Measurements from ENCODE around the gene KCNH3. TPM values are rescaled to one million over a fixed set of nuclear protein-coding genes. Genes with fewer than 3 reads are reported as not detected.

KCNH3 gene
- total and polyA plus RNA-seq, 7 donors = 0.04 to 0.32 (median 0.05) TPM; not detected in 3

DNA sequence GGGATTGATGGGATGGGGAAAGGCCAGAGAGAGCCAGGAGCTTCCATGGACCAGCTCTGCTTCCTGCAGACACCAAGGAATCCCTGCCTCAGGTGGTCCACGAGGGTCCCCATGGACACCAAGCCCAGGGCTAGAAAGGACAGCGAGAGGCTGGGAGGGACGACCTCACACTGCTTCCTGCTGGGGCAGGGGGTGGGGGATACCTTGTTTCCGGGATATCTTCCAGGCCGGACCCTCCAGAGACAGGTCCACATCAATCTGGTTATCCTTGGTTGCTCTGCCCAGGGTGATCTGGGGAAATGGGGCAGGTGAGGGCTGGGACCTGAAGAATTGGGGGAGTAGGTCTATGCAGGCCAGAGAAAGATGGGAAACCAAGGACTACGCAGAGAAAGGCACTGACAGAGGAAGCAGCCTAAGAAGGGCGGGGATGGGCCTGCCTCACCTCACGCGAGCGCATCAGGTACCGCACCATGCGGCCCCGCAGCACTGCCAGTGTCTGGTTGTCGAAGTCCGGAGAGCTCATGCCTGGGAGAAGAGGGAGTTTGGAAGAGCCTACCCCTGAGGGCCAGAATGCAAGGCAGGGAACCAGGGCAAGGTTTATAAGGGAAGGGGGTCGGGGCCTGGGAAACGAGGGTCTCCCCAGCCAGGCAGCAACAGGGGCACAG lies 20.3 kb downstream of the KCNH3 start:
- no peak overlapping the region for H3K4me3 ChIP-seq
- H3K27ac ChIP-seq = no peak overlapping the region
- TF ChIP-seq, protein P1, sequence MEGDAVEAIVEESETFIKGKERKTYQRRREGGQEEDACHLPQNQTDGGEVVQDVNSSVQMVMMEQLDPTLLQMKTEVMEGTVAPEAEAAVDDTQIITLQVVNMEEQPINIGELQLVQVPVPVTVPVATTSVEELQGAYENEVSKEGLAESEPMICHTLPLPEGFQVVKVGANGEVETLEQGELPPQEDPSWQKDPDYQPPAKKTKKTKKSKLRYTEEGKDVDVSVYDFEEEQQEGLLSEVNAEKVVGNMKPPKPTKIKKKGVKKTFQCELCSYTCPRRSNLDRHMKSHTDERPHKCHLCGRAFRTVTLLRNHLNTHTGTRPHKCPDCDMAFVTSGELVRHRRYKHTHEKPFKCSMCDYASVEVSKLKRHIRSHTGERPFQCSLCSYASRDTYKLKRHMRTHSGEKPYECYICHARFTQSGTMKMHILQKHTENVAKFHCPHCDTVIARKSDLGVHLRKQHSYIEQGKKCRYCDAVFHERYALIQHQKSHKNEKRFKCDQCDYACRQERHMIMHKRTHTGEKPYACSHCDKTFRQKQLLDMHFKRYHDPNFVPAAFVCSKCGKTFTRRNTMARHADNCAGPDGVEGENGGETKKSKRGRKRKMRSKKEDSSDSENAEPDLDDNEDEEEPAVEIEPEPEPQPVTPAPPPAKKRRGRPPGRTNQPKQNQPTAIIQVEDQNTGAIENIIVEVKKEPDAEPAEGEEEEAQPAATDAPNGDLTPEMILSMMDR (IDR thresholded peaks at IDR 0.05) = no peak
- H3K4me1 ChIP-seq = peaks cover 2% of the 10 kb centered on the region
- WGBS, 3 donors = 92 to 95% (median 93%) methylated on average over 17 of the region's 17 CpGs
- no peaks in the 10 kb centered on the region for H3K27me3 ChIP-seq (ENCODE audit: insufficient read depth in 3 of 3, low read length in 2 of 3)
- DNase-seq (peak in 1 of 2 donors; percentile 23), ATAC-seq (no peak)
- H3K9me3 ChIP-seq = no peaks in the 10 kb centered on the region
- H3K36me3 ChIP-seq (ENCODE audit: insufficient read depth in 1 of 2, low read depth in 1 of 2) = peaks cover 7 to 88% of the 10 kb centered on the region in 2 donors
- intact Hi-C loops (cut with DNase I) = no loop called here

DNA sequence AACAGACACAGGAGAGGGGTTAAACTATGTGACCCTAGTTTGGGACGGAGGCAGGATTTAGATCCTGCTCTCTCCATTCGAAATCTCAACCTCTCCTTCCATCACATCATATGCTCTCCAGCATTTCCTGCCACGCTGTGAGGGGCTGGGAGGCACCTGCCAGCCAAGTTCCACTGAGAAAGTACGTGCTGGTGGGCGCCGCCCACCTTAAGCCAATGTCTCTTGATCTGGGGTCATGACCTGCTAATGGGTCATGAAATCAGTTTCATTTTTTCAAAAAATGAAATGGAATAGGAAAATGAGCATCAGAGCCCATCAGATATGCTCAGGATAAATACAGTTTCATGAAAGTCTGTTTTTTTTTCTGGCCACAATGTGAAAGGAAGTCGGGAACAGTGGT lies 21.9 kb downstream of the KCNH3 start:
- no peak for ATAC-seq
- H3K4me1 ChIP-seq = peaks cover 13% of the 10 kb centered on the region
- H3K9me3 ChIP-seq = no peaks in the 10 kb centered on the region
- H3K27ac ChIP-seq = no peak overlapping the region
- TF ChIP-seq, protein P1 (IDR thresholded peaks at IDR 0.05) = no peak
- H3K4me3 ChIP-seq = no peak overlapping the region
- intact Hi-C loops (cut with DNase I) = no loop called here
- H3K36me3 ChIP-seq (ENCODE audit: insufficient read depth in 1 of 2, low read depth in 1 of 2) = peaks cover 11 to 89% of the 10 kb centered on the region in 2 donors
- H3K27me3 ChIP-seq (ENCODE audit: insufficient read depth in 3 of 3, low read length in 2 of 3) = no peaks in the 10 kb centered on the region
- peak in 1 of 2 donors; percentile 27 for DNase-seq
- WGBS, 3 donors = 85 to 92% (median 88%) methylated on average over 7 of the region's 7 CpGs

DNA sequence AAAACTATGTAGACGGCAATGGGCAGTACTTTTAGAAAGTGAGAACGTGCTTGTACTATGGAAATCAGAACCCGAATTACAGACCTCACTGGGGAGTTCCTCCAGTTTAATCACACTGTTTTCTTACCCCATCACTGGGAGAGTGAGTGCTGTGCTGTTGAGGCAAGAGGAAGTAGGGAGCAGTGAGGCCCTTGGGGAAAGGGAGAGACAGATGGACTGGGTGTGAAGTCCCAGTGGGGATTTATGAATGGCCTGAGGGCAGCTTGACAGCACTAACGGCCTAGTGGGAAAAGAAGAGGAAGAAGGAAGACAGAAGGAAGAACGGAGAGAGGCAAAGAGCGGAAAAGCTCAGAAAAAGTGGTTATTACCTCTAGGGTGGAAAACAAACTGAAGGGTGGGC lies 23.4 kb downstream of the KCNH3 start:
- H3K4me3 ChIP-seq = no peak overlapping the region
- peaks cover 11 to 74% of the 10 kb centered on the region in 2 donors for H3K36me3 ChIP-seq (ENCODE audit: insufficient read depth in 1 of 2, low read depth in 1 of 2)
- no peak for ATAC-seq
- DNase-seq = peak in 1 of 2 donors; percentile 11
- H3K27ac ChIP-seq = no peak overlapping the region
- peaks cover 27% of the 10 kb centered on the region for H3K4me1 ChIP-seq
- H3K9me3 ChIP-seq = no peaks in the 10 kb centered on the region
- TF ChIP-seq, protein P1 (IDR thresholded peaks at IDR 0.05) = no peak
- WGBS, 3 donors = 73 to 77% (median 77%) methylated on average over 6 of the region's 6 CpGs
- no peaks in the 10 kb centered on the region for H3K27me3 ChIP-seq (ENCODE audit: insufficient read depth in 3 of 3, low read length in 2 of 3)
- intact Hi-C loops (cut with DNase I) = no loop called here

DNA sequence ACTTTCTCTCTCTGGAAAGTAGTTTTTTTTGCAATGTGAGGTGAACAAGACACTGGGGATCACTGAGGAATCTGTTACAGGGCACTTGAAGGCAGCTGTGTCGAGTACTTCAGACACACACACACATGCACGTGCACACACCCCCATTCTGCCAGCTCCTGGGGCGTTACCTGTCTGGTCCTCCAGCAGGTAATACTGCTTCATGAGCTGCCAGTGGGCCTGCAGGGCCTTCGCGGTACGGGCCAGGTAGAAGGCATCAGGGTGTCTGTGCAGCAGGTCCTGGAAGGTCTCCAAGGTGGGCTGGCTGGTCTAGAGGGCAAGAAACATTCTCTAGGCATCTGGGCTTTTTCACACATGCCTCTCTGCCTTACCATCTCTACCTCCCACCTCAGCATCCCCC lies 24.0 kb downstream of the KCNH3 start:
- H3K36me3 ChIP-seq (ENCODE audit: insufficient read depth in 1 of 2, low read depth in 1 of 2) = peaks cover 11 to 68% of the 10 kb centered on the region in 2 donors
- no peak overlapping the region for H3K27ac ChIP-seq
- peaks cover 27% of the 10 kb centered on the region for H3K4me1 ChIP-seq
- DNase-seq (peak in 1 of 2 donors; percentile 46), ATAC-seq (no peak)
- no peaks in the 10 kb centered on the region for H3K27me3 ChIP-seq (ENCODE audit: insufficient read depth in 3 of 3, low read length in 2 of 3)
- no peaks in the 10 kb centered on the region for H3K9me3 ChIP-seq
- intact Hi-C loops (cut with DNase I) = no loop called here
- 89 to 95% (median 94%) methylated on average over 6 of the region's 6 CpGs for WGBS, 3 donors
- no peak overlapping the region for H3K4me3 ChIP-seq
- TF ChIP-seq, protein P1 (IDR thresholded peaks at IDR 0.05) = no peak
